Thoracic aorta endothelial cell (primary cell): ENCODE data around the gene FCHO2. TPM values are rescaled to one million over a fixed set of nuclear protein-coding genes. Genes with fewer than 3 reads are reported as not detected.

Experiments used
- total RNA-seq: library from RNA; depleted of rRNA; stranded (reverse); fragments of >200 nt; gene quantifications from 2 replicates; pipeline ENCODE4 v1.2.3, GENCODE V29; 2012

FCHO2 gene, protein sequence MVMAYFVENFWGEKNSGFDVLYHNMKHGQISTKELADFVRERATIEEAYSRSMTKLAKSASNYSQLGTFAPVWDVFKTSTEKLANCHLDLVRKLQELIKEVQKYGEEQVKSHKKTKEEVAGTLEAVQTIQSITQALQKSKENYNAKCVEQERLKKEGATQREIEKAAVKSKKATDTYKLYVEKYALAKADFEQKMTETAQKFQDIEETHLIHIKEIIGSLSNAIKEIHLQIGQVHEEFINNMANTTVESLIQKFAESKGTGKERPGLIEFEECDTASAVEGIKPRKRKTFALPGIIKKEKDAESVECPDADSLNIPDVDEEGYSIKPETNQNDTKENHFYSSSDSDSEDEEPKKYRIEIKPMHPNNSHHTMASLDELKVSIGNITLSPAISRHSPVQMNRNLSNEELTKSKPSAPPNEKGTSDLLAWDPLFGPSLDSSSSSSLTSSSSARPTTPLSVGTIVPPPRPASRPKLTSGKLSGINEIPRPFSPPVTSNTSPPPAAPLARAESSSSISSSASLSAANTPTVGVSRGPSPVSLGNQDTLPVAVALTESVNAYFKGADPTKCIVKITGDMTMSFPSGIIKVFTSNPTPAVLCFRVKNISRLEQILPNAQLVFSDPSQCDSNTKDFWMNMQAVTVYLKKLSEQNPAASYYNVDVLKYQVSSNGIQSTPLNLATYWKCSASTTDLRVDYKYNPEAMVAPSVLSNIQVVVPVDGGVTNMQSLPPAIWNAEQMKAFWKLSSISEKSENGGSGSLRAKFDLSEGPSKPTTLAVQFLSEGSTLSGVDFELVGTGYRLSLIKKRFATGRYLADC
- total RNA-seq, result 23.9 and 30.9 TPM in 2 replicates

DNA sequence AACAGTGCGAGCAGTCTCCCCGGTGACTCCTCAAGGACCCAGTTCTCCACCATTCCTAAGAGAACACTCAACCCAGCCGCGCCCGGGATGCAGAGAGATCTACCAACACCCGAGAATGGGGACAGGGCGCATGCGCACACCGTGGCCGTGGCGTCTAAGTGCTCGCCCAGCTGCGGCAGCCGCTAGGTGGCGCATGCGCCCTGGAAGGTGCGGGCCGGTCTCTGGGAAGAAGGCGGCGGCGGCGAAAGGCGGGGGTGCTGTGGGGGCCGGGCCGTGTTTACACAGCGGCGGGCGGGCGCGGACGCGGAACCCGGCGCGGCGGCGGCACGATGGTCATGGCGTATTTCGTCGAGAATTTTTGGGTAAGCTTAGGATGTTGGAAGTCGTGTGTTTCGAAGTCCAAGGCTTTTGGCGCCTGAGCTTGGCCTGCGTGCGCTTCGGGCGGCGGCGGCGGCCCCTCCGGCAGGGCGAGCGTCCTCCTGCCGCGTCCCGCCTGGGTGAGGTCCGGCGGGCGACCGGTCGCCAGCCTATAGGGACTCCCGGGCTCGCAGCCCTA lies at the start of gene FCHO2:
FCHO2 (plus strand) TSS at position 274 of the 556 bp plus-strand sequence; CDS start at position 330, 56 bp downstream.

GRCh38 chr5:73120222-73121118 lies 164.6 kb downstream of the FCHO2 start, which contains the start of gene TMEM171:
TMEM171 (plus strand) TSS chr5:73120575; CDS start chr5:73123374, 2,799 bp downstream.

Other genes starting within 250 kb of the FCHO2 start
- 708 and 907 TPM in 2 replicates for gene TNPO1, start 139.4 kb upstream of the FCHO2 start, total RNA-seq
- 25.3 and 26.5 TPM in 2 replicates for gene TMEM171, start 164.5 kb downstream of the FCHO2 start, total RNA-seq
- not detected in 2 replicates for gene TMEM174, start 217.2 kb downstream of the FCHO2 start, total RNA-seq